PC-3 (cell line): Measurements from ENCODE around the gene TSHZ3.

Experiments used
- EZH2 ChIP-seq: fragments of 300-600 bp; sonication (generic); IDR thresholded peaks from one replicate; pipeline ENCODE4 v1.6.1; 2017; ENCODE audit warnings: antibody characterized with exemption, mild to moderate bottlenecking, low read length; ENCODE audit not compliant: unreplicated experiment
- EZH2phosphoT487 ChIP-seq: fragments of 300-600 bp; sonication (generic); IDR thresholded peaks from 2 replicates; pipeline ENCODE4 v1.6.1; 2018; ENCODE audit warnings: mild to moderate bottlenecking, antibody characterized with exemption, low read length, borderline replicate concordance
- TF ChIP-seq, protein P1 (sequence below): fragments of 300-600 bp; sonication (generic); conservative IDR thresholded peaks from 2 replicates; pipeline ENCODE4 v1.5.1; 2017; ENCODE audit warnings: antibody characterized with exemption, low read depth, mild to moderate bottlenecking, low read length

DNA sequence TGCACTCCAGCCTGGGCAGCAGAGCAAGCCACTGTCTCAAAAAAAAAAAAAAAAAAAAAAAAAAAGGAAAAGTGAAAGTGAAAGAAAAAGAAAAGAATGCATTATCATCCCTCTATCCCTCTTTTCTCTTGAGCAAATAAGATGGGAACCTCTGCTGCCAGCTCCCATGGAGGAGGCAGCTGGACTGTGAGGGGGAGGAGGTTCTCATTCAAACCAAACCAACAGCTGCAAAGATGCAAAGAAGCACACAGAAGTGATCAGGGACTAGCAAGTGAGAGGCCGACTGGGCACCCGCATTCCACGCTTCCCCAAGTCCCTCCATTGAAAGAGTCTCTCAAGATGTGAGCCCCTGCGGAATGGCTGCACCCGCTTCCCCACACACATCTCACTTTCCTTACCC is 63.5 kb downstream of the TSHZ3 start:
- TF ChIP-seq, protein P1, sequence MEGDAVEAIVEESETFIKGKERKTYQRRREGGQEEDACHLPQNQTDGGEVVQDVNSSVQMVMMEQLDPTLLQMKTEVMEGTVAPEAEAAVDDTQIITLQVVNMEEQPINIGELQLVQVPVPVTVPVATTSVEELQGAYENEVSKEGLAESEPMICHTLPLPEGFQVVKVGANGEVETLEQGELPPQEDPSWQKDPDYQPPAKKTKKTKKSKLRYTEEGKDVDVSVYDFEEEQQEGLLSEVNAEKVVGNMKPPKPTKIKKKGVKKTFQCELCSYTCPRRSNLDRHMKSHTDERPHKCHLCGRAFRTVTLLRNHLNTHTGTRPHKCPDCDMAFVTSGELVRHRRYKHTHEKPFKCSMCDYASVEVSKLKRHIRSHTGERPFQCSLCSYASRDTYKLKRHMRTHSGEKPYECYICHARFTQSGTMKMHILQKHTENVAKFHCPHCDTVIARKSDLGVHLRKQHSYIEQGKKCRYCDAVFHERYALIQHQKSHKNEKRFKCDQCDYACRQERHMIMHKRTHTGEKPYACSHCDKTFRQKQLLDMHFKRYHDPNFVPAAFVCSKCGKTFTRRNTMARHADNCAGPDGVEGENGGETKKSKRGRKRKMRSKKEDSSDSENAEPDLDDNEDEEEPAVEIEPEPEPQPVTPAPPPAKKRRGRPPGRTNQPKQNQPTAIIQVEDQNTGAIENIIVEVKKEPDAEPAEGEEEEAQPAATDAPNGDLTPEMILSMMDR, result no peak
- TF ChIP-seq EZH2 (no peak), EZH2phosphoT487 (no peak)
